GM19463 (cell line): ENCODE results near the gene RAB20.
"Not testable (repeated sequence)": the region's sequence is repeated elsewhere in the genome, so short reads cannot be mapped to it uniquely, and the experiment has no call there.

Experiments
- ATAC-seq: cut with Tn5 transposase; IDR thresholded peaks from one replicate; pipeline ENCODE4 v1.9.1; 2021; ENCODE audit warnings: mild to moderate bottlenecking, moderate library complexity; ENCODE audit not compliant: unreplicated experiment

RAB20 gene

GRCh38 chr13:110555601-110556223 lies 5.8 kb downstream of the RAB20 start:
- ATAC-seq: peak; percentile 71

GRCh38 chr13:110554946-110555345 lies 6.6 kb downstream of the RAB20 start:
- no peak for ATAC-seq

GRCh38 chr13:110554227-110554836 lies 7.2 kb downstream of the RAB20 start:
- ATAC-seq: no peak

GRCh38 chr13:110553417-110553816 lies 8.1 kb downstream of the RAB20 start:
- no peak for ATAC-seq

- ATAC-seq: no peak
These were observed 8.8 kb downstream of the RAB20 start for GRCh38 chr13:110552767-110553166.

- ATAC-seq: no peak
These were observed 10.2 kb downstream of the RAB20 start for GRCh38 chr13:110551284-110551683.

- no peak for ATAC-seq
These were observed 11.7 kb downstream of the RAB20 start for GRCh38 chr13:110549795-110550160.

GRCh38 chr13:110548891-110549794 lies 12.4 kb downstream of the RAB20 start:
- no peak for ATAC-seq

- ATAC-seq: no peak
These were observed 14.6 kb downstream of the RAB20 start for GRCh38 chr13:110546926-110547325.

GRCh38 chr13:110546378-110546777 lies 15.1 kb downstream of the RAB20 start:
- no peak for ATAC-seq

GRCh38 chr13:110542169-110542796 lies 19.2 kb downstream of the RAB20 start:
- ATAC-seq: no peak

GRCh38 chr13:110541526-110541920 lies 20.0 kb downstream of the RAB20 start:
- ATAC-seq: no peak

GRCh38 chr13:110540871-110541525 lies 20.5 kb downstream of the RAB20 start:
- ATAC-seq: no peak

GRCh38 chr13:110539894-110540293 lies 21.6 kb downstream of the RAB20 start:
- no peak for ATAC-seq

GRCh38 chr13:110538632-110539031 lies 22.9 kb downstream of the RAB20 start:
- peak; percentile 59 for ATAC-seq

GRCh38 chr13:110536006-110536693 lies 25.4 kb downstream of the RAB20 start:
- peak; percentile 36 for ATAC-seq

- no peak for ATAC-seq
These were observed 26.0 kb downstream of the RAB20 start for GRCh38 chr13:110535526-110535925.

GRCh38 chr13:110533771-110534670 lies 27.5 kb downstream of the RAB20 start:
- no peak for ATAC-seq

- ATAC-seq: not testable (repeated sequence)
These were observed 29.3 kb downstream of the RAB20 start for GRCh38 chr13:110532258-110532657.
